Tibial nerve (tissue), 4 donors: ENCODE measurements around the gene TRPM1. TPM values are rescaled to one million over a fixed set of nuclear protein-coding genes. Genes with fewer than 3 reads are reported as not detected.

Experiments used
- DNase-seq, 2 donors: peaks; one replicate each; pipeline ENCODE4 v3.0.0-alpha.2; 2019; ENCODE audit warnings: low spot score in 2 of 2
- H3K27ac ChIP-seq, 4 donors: fragments of 200-600 bp; sonication (generic) in 3 of 4; one replicate each; pipeline ENCODE4 v1.5.1; 2017 to 2019; ENCODE audit warnings: mild to moderate bottlenecking in 1 of 4
- H3K27me3 ChIP-seq, 2 donors: fragments of 200-600 bp; sonication (generic) in 1 of 2; one replicate each; pipeline versions ENCODE4 v1.5.1 to v1.6.0; 2017 to 2019
- H3K36me3 ChIP-seq, 3 donors: fragments of 200-600 bp; sonication (generic); one replicate each; pipeline ENCODE4 v1.5.1; 2018 to 2019
- H3K4me1 ChIP-seq, 4 donors: fragments of 200-600 bp; sonication (generic) in 3 of 4; one replicate each; pipeline ENCODE4 v1.5.1; 2017 to 2019
- H3K4me3 ChIP-seq, 4 donors: fragments of 200-600 bp; sonication (generic) in 3 of 4; one replicate each; pipeline ENCODE4 v1.5.1; 2017 to 2019; ENCODE audit warnings: mild to moderate bottlenecking in 1 of 4, moderate library complexity in 1 of 4
- H3K9me3 ChIP-seq, 4 donors: fragments of 200-600 bp; sonication (generic) in 3 of 4; one replicate each; pipeline ENCODE4 v1.5.1; 2017 to 2019
- EP300 ChIP-seq, 2 donors: sonication (generic); formaldehyde crosslinking; IDR thresholded peaks; one replicate each; pipeline ENCODE4 v1.6.1; 2017; ENCODE audit warnings: antibody characterized with exemption in 2 of 2, mild to moderate bottlenecking in 1 of 2
- POLR2A ChIP-seq, 2 donors: fragments of 450-650 bp; IDR thresholded peaks; one replicate each; pipeline ENCODE4 v1.6.1; 2017; ENCODE audit warnings: antibody characterized with exemption in 2 of 2, mild to moderate bottlenecking in 2 of 2, moderate library complexity in 2 of 2
- WGBS, 2 donors: methylation state at CpG; one replicate each; pipeline ENCODE4 v1.1.5; 2018; 5-methylcytosine and 5-hydroxymethylcytosine counted together
- total RNA-seq, 4 donors: library from RNA; depleted of rRNA; stranded (reverse); fragments of >200 nt; gene quantifications; one replicate each; pipeline ENCODE4 v1.1.0, GENCODE V29; 2016
- TF ChIP-seq, protein P1 (sequence below), 5 experiments: fragments of 200-600 bp in 3 of 5; fragments of 450-650 bp in 2 of 5; sonication (generic) in 3 of 5; IDR thresholded peaks; one replicate each; pipeline ENCODE4 v1.5.1; 2016 to 2019; ENCODE audit warnings: antibody characterized with exemption in 5 of 5, mild to moderate bottlenecking in 3 of 5, moderate library complexity in 2 of 5

TRPM1 gene
- total RNA-seq, 4 donors from 2014 or later, result not detected

DNA sequence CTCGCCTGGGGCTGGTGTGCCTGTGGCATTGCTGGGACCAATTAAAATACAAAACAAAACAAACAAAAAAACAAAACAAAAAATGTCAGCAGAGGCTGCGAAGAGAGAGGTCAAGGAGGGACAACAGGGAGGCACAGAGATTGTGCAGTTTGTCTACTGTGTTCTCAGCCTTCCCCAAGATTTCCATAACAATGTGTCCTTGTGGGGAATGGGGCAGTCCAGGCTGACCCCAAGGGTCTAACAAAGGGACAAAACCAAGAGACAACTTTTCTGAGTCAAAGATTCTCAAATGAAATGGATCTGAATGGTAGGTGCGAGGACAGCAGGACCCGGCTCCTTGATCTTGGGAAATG lies 46.4 kb upstream of the TRPM1 start:
- WGBS, 2 donors, result 47 to 54% methylated on average over 4 of the region's 4 CpGs

DNA sequence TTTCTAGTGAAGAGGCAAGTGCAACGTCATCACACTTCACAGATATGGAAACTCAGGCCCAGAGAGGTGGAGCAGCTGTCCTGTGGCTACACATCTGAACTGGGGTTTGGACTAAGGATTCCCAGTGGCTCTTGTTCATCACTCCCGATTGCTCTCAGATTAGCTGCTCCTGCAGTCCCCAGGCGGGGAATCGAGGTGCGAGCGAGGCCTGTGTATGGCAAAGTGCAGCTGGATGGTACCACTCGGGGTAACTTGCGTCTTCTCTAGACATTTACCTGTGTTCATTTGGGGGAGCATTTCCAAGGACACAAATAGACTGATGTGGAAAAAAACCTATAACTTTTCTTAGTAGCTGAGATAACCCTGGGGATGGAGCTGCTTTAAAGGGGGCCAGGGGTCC lies 45.9 kb upstream of the TRPM1 start:
- DNase-seq, result no peak
- no peaks in the 10 kb centered on the region for H3K9me3 ChIP-seq
- TF ChIP-seq, protein P1, sequence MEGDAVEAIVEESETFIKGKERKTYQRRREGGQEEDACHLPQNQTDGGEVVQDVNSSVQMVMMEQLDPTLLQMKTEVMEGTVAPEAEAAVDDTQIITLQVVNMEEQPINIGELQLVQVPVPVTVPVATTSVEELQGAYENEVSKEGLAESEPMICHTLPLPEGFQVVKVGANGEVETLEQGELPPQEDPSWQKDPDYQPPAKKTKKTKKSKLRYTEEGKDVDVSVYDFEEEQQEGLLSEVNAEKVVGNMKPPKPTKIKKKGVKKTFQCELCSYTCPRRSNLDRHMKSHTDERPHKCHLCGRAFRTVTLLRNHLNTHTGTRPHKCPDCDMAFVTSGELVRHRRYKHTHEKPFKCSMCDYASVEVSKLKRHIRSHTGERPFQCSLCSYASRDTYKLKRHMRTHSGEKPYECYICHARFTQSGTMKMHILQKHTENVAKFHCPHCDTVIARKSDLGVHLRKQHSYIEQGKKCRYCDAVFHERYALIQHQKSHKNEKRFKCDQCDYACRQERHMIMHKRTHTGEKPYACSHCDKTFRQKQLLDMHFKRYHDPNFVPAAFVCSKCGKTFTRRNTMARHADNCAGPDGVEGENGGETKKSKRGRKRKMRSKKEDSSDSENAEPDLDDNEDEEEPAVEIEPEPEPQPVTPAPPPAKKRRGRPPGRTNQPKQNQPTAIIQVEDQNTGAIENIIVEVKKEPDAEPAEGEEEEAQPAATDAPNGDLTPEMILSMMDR (IDR thresholded peaks at IDR 0.05), result no peak
- TF ChIP-seq EP300 (IDR thresholded peaks at IDR 0.05) (no peak), POLR2A (IDR thresholded peaks at IDR 0.05) (no peak)
- H3K27me3 ChIP-seq, result no peaks in the 10 kb centered on the region
- no peak overlapping the region for H3K27ac ChIP-seq
- H3K36me3 ChIP-seq, result no peaks in the 10 kb centered on the region
- whole genome bisulfite sequencing, 2 donors, result 84 to 87% methylated on average over 8 of the region's 8 CpGs
- H3K4me1 ChIP-seq, result no peaks in the 10 kb centered on the region
- no peak overlapping the region for H3K4me3 ChIP-seq

More for the DNA sequence above, 46.4 kb upstream of the TRPM1 start:
- Histone ChIP-seq H3K27me3 (no peaks in the 10 kb centered on the region), H3K4me1 (no peaks in the 10 kb centered on the region), H3K9me3 (no peaks in the 10 kb centered on the region), H3K27ac (no peak overlapping the region), H3K4me3 (no peak overlapping the region), H3K36me3 (no peaks in the 10 kb centered on the region)
- DNase-seq, result no peak
- TF ChIP-seq, protein P1 (IDR thresholded peaks at IDR 0.05), result no peak
- TF ChIP-seq EP300 (IDR thresholded peaks at IDR 0.05) (no peak), POLR2A (IDR thresholded peaks at IDR 0.05) (no peak)

DNA sequence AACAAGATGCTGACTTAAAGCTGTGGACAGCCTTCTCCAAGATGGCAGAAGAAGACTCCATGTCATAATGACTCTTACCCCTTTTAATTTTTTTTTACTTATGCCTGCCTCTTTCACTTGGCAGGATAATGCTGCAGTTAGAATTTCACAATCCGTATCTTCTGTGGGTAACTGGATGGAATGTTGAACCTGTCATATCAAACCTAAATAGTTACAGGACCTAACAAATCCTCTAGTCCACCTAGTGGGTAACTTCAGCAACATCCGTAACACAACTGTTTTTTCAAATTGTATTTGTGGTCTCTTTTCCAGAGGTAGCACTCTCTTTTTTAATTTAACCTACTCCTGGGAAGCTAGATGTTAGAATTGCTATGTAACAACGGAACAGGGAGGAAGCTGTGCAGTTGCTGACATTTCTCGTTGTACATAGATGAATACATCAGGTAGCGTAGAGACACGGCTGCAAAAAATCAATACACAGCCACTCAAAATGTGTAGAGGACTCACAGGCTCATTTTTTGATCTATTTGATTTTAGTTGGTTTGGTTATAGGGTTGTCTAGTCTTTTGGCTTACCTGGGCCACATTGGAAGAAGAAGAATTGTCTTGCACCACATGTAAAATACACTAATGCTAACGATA lies 43.9 kb upstream of the TRPM1 start:
- H3K4me3 ChIP-seq, result no peak overlapping the region
- no peak overlapping the region for H3K27ac ChIP-seq
- no peaks in the 10 kb centered on the region for H3K27me3 ChIP-seq
- no peaks in the 10 kb centered on the region for H3K36me3 ChIP-seq
- no peak for DNase-seq
- WGBS, 2 donors, result 86 to 90% methylated on average over 7 of the region's 7 CpGs
- H3K4me1 ChIP-seq, result no peaks in the 10 kb centered on the region
- H3K9me3 ChIP-seq, result no peaks in the 10 kb centered on the region
- TF ChIP-seq POLR2A (IDR thresholded peaks at IDR 0.05), result no peak
- TF ChIP-seq, protein P1 (IDR thresholded peaks at IDR 0.05), result no peak
- no peak for TF ChIP-seq EP300 (IDR thresholded peaks at IDR 0.05)

DNA sequence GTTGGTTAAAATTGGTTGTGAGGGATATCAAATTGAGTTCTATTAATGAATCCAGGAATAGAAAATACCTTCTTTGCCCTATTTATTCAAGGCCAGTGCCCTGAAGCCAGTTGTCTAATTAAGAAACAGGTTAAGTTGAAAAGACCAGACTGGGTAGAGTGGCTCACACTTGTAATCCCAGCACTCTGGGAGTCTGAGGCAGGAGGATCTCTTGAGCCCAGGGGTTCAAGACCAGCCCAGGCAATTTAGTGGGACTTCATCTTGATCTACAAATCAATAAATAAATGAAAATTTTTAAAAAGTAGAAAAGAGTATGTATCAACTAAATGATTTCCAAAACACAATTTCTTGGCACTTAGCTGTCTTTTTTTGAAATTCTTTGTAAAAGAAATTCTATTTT lies 40.3 kb upstream of the TRPM1 start:
- Histone ChIP-seq H3K4me1 (no peaks in the 10 kb centered on the region), H3K36me3 (no peaks in the 10 kb centered on the region), H3K4me3 (no peak overlapping the region), H3K27me3 (no peaks in the 10 kb centered on the region), H3K9me3 (no peaks in the 10 kb centered on the region), H3K27ac (no peak overlapping the region)
- TF ChIP-seq, protein P1 (IDR thresholded peaks at IDR 0.05), result no peak
- TF ChIP-seq EP300 (IDR thresholded peaks at IDR 0.05) (no peak), POLR2A (IDR thresholded peaks at IDR 0.05) (no peak)
- no peak for DNase-seq

DNA sequence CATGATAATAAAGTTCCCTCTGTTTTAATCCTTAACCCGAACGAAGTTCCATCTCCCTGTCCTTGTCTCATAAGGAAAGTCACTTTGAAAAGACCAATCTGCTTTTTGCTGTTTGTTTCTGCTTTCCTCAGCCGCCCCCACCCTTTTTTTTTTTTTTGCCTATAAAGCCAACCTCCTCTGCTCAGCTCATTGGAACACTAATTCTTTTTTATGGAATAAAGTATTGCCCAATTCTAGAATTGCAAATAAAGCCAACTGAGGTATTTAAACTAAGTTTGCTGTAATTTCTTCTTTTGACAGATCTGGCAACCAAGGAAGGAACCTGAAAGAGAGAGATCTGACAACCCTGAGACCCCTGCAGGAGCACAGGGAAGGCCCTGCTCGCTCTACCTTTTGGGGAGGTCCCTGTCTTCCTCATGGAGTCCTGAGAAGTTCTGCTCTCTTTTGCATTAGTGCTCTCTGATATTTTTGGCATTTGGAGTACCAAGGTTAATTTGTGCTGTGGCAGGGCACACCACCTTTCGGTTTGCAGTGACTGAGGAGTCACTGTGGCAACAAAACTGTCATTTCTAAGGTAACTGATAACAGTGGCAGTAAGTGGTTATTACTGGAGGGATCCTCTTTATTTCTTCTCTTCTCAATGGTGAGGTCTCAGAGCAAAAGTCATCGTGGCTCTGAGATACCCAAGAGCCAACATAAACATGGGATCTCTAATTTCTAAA lies 35.2 kb upstream of the TRPM1 start:
- 56 to 58% methylated on average over 6 of the region's 6 CpGs for WGBS, 2 donors
- no peak for DNase-seq
- Histone ChIP-seq H3K36me3 (no peaks in the 10 kb centered on the region), H3K9me3 (no peaks in the 10 kb centered on the region), H3K4me3 (no peak overlapping the region), H3K27ac (no peak overlapping the region), H3K4me1 (no peaks in the 10 kb centered on the region), H3K27me3 (no peaks in the 10 kb centered on the region)
- no peak for TF ChIP-seq POLR2A (IDR thresholded peaks at IDR 0.05)
- TF ChIP-seq, protein P1 (IDR thresholded peaks at IDR 0.05), result no peak
- no peak for TF ChIP-seq EP300 (IDR thresholded peaks at IDR 0.05)
